Chondrocyte (in vitro differentiated cells): ENCODE measurements around the gene URB1. TPM values are rescaled to one million over a fixed set of nuclear protein-coding genes. Genes with fewer than 3 reads are reported as not detected.
A peak's percentile ranks its signal among the peaks of the same experiment; 100 is the strongest.
"Not testable (repeated sequence)": the region's sequence is repeated elsewhere in the genome, so short reads cannot be mapped to it uniquely, and the experiment has no call there.

Experiments
- DNase-seq: peaks from one replicate; pipeline ENCODE4 v3.0.0; 2021; ENCODE audit warnings: mixed read lengths, low spot score
- H3K27ac Mint-ChIP-seq: one replicate; pipeline ENCODE4 v1.8.0; 2021; ENCODE audit warnings: mild to moderate bottlenecking, moderate library complexity, mixed read lengths; ENCODE audit not compliant: unreplicated experiment
- H3K27me3 Mint-ChIP-seq: 2 replicates; pipeline ENCODE4 v1.8.0; 2021; ENCODE audit warnings: low read depth, mixed read lengths
- H3K36me3 Mint-ChIP-seq: 2 replicates; pipeline ENCODE4 v1.8.0; 2021; ENCODE audit warnings: low read depth, mixed read lengths
- H3K4me1 Mint-ChIP-seq: 2 replicates; pipeline ENCODE4 v1.8.0; 2021; ENCODE audit warnings: low read depth, mild to moderate bottlenecking, mixed read lengths
- H3K4me3 Mint-ChIP-seq: one replicate; pipeline ENCODE4 v1.8.0; 2021; ENCODE audit warnings: mild to moderate bottlenecking, moderate library complexity, mixed read lengths; ENCODE audit not compliant: unreplicated experiment
- H3K9me3 Mint-ChIP-seq: 2 replicates; pipeline ENCODE4 v1.8.0; 2021; ENCODE audit warnings: low read depth, mixed read lengths
- CTCF ChIP-seq: fragments of 200-600 bp; sonication (generic); IDR thresholded peaks from 2 replicates; pipeline ENCODE4 v1.5.0; 2021; ENCODE audit warnings: antibody characterized with exemption, mild to moderate bottlenecking, moderate library complexity
- total RNA-seq: library from RNA; stranded (reverse); gene quantifications from 3 replicates; pipeline ENCODE4 v1.2.1, GENCODE V29; 2021

Gene URB1
- total RNA-seq, 1 donor from 2014 or later: 15.1 TPM

- H3K4me1 Mint-ChIP-seq: peaks cover 33% of the 10 kb centered on the region
- TF ChIP-seq CTCF: no peak
- H3K27ac Mint-ChIP-seq: peak overlapping the region; percentile 99
- no peaks in the 10 kb centered on the region for H3K27me3 Mint-ChIP-seq
- H3K9me3 Mint-ChIP-seq: no peaks in the 10 kb centered on the region
- no peak overlapping the region for H3K4me3 Mint-ChIP-seq
- H3K36me3 Mint-ChIP-seq: peaks cover 13% of the 10 kb centered on the region
- no peak for DNase-seq
Observed at GRCh38 chr21:32372755-32373154, 20.1 kb downstream of the URB1 start.

GRCh38 chr21:32371913-32372314, 20.9 kb downstream of the URB1 start:
- Mint-ChIP-seq H3K27me3 (no peaks in the 10 kb centered on the region), H3K27ac (peak overlapping the region; percentile 99), H3K9me3 (no peaks in the 10 kb centered on the region), H3K36me3 (peaks cover 15% of the 10 kb centered on the region), H3K4me1 (peaks cover 35% of the 10 kb centered on the region), H3K4me3 (peak overlapping the region; percentile 43)
- no peak for TF ChIP-seq CTCF
- DNase-seq: no peak

- peaks cover 35% of the 10 kb centered on the region for H3K4me1 Mint-ChIP-seq
- H3K27me3 Mint-ChIP-seq: no peaks in the 10 kb centered on the region
- H3K4me3 Mint-ChIP-seq: no peak overlapping the region
- H3K27ac Mint-ChIP-seq: peak overlapping the region; percentile 99
- peaks cover 15% of the 10 kb centered on the region for H3K36me3 Mint-ChIP-seq
- H3K9me3 Mint-ChIP-seq: no peaks in the 10 kb centered on the region
- no peak for DNase-seq
- no peak for TF ChIP-seq CTCF
Observed at GRCh38 chr21:32370998-32371766, 21.6 kb downstream of the URB1 start.

GRCh38 chr21:32368961-32369360, 23.9 kb downstream of the URB1 start:
- not testable (repeated sequence) for H3K27ac Mint-ChIP-seq, H3K4me3 Mint-ChIP-seq, H3K9me3 Mint-ChIP-seq, H3K27me3 Mint-ChIP-seq, DNase-seq
- Mint-ChIP-seq H3K4me1 (peaks cover 52% of the 10 kb centered on the region), H3K36me3 (peaks cover 23% of the 10 kb centered on the region)

GRCh38 chr21:32368386-32368785, 24.4 kb downstream of the URB1 start:
- Mint-ChIP-seq H3K4me3 (no peak overlapping the region), H3K9me3 (no peaks in the 10 kb centered on the region), H3K36me3 (peaks cover 23% of the 10 kb centered on the region), H3K27me3 (no peaks in the 10 kb centered on the region), H3K4me1 (peaks cover 52% of the 10 kb centered on the region), H3K27ac (peak overlapping the region; percentile 18)
- no peak for TF ChIP-seq CTCF
- no peak for DNase-seq

GRCh38 chr21:32367158-32367557, 25.7 kb downstream of the URB1 start:
- no peak overlapping the region for H3K4me3 Mint-ChIP-seq
- no peak for DNase-seq
- no peak for TF ChIP-seq CTCF
- H3K9me3 Mint-ChIP-seq: no peaks in the 10 kb centered on the region
- no peaks in the 10 kb centered on the region for H3K27me3 Mint-ChIP-seq
- H3K36me3 Mint-ChIP-seq: peaks cover 26% of the 10 kb centered on the region
- no peak overlapping the region for H3K27ac Mint-ChIP-seq
- peaks cover 41% of the 10 kb centered on the region for H3K4me1 Mint-ChIP-seq
